HepG2 (cell line): ENCODE measurements around the gene SLC36A1.

Experiments used
- HDAC2 ChIP-seq: sonication (generic); formaldehyde crosslinking; IDR thresholded peaks from 2 replicates; pipeline ENCODE4 v1.4.0; 2020; ENCODE audit warnings: missing genetic modification reagents
- HNRNPK ChIP-seq: fragments of 200-400 bp; formaldehyde crosslinking; IDR thresholded peaks from 2 replicates; pipeline ENCODE4 v1.6.1; 2018; ENCODE audit warnings: low read length, low read depth, moderate library complexity, mild to moderate bottlenecking; ENCODE audit not compliant: poor library complexity, severe bottlenecking
- TCF7L2 ChIP-seq: IDR thresholded peaks from 2 replicates; pipeline ENCODE4 v1.6.1; 2011; ENCODE audit warnings: mild to moderate bottlenecking, low read depth, low read length, moderate library complexity
- ZNF24 ChIP-seq: fragments of 450-650 bp; IDR thresholded peaks from 2 replicates; pipeline ENCODE4 v1.6.1; 2017; ENCODE audit warnings: antibody characterized with exemption, mild to moderate bottlenecking

- TF ChIP-seq HNRNPK: no peak
- no peak for TF ChIP-seq ZNF24
- no peak for TF ChIP-seq HDAC2
- TF ChIP-seq TCF7L2: no peak
Measured at GRCh38 chr5:151454166-151454565, 6.8 kb downstream of the SLC36A1 start.
